Activated CD4-positive, alpha-beta T cell treated with anti-CD3 and anti-CD28 coated beads for 36 hours (primary cell): ENCODE results near the gene MYPN. TPM values are rescaled to one million over a fixed set of nuclear protein-coding genes. Genes with fewer than 3 reads are reported as not detected.
"Not testable (repeated sequence)": the region's sequence is repeated elsewhere in the genome, so short reads cannot be mapped to it uniquely, and the experiment has no call there.

Experiments used
- ATAC-seq: fragments of 200-7000 bp; cut with Tn5 transposase; one replicate; pipeline ENCODE4 v1.10.0; 2021; ENCODE audit warnings: mild to moderate bottlenecking, moderate library complexity
- CTCF ChIA-PET: fragments of 350-600 bp; sonication (Branson Sonifier 250); formaldehyde crosslinking; loops from one replicate; lab custom pipeline; 2021; ENCODE audit warnings: antibody characterized with exemption; lab: Charles Lee
- POLR2A ChIA-PET: fragments of 350-600 bp; sonication (Branson Sonifier 250); formaldehyde crosslinking; loops from one replicate; lab custom pipeline; 2021; ENCODE audit warnings: antibody characterized with exemption, inconsistent platforms; lab: Charles Lee
- DNase-seq: peaks from one replicate; pipeline ENCODE4 v3.0.0-alpha.2; 2020
- H3K27ac Mint-ChIP-seq: one replicate; pipeline ENCODE4 v1.8.0; 2021; ENCODE audit warnings: mixed read lengths
- H3K27me3 Mint-ChIP-seq: one replicate; pipeline ENCODE4 v1.8.0; 2021; ENCODE audit warnings: mixed read lengths
- H3K36me3 Mint-ChIP-seq: one replicate; pipeline ENCODE4 v1.8.0; 2021; ENCODE audit warnings: low read depth, mixed read lengths
- H3K4me1 Mint-ChIP-seq: one replicate; pipeline ENCODE4 v1.8.0; 2021; ENCODE audit warnings: mixed read lengths
- H3K4me3 Mint-ChIP-seq: one replicate; pipeline ENCODE4 v1.8.0; 2021; ENCODE audit warnings: mild to moderate bottlenecking, moderate library complexity, mixed read lengths
- H3K9me3 Mint-ChIP-seq: one replicate; pipeline ENCODE4 v1.8.0; 2021; ENCODE audit warnings: low read depth, mixed read lengths
- intact Hi-C, 2 experiments: fragments of 100-400 bp; cut with DNase I in 1 of 2; cut with micrococcal nuclease in 1 of 2; formaldehyde crosslinking; loops; one replicate each; pipeline versions ENCODE4 v1.14.2 to v1.15.1; 2022 to 2024; cut with DNase I, micrococcal nuclease
- total RNA-seq, 2 experiments: library from RNA; stranded (reverse); gene quantifications; one replicate each; pipeline ENCODE4 v1.2.3, GENCODE V29; 2021

The MYPN gene
- total RNA-seq, 2 experiments from 2014 or later: not detected

DNA sequence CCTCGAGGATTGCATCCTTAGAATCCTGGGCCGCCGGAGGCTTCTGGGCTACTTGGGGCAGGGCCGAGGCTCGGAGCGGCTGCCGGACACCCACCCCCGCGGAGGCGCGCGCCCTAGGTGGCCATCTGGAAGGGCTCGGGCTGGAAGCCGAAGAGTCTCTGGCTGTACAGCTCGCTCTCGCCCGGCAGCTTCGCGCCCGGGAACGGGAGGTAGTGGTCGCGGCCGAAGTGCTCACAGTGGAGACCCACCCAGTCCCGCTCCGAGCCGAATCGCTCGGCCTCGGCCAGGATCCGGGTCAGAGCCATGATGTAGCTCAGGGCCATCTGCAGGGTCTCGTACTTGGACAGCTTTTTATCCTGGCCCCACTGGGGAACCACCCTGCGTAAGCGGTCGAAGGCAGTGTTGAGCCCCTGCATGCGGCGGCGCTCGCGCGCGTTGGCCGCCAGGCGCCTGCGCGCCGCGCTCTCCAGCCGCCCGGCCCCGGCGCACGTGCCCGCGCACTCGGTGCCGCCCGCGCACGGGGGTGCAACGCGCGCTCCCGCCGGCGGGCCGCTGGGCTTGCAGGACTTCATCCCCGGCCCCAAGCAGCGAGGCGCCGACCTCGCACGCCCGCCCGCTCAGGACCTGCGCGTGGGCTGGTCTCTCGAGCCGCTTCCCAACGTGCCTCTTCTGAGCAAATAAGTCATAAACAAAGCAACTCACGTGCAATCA lies 122.0 kb downstream of the MYPN start:
- CTCF ChIA-PET: interaction anchor here (0.6 to 2.1 kb wide), 9 partner anchors 9 to 857 kb away, joined by 3 to 13 read pairs (median 3); partner anchors contain the start of gene SRGN

GRCh38 chr10:68231817-68232251 lies 122.5 kb downstream of the MYPN start, which contains the start of gene ATOH7:
TSS of gene ATOH7 (minus strand) at chr10:68232113. CDS start at chr10:68231677, 436 bp downstream.
- ChIA-PET CTCF (interaction anchor here (0.6 to 1.0 kb wide), 4 partner anchors 19 to 101 kb away, joined by 3 to 4 read pairs (median 3); partner anchors contain the start of genes HNRNPH3 and PBLD), POLR2A (no interaction called here)
- intact Hi-C loops: loop anchor here in 1 of 2 experiments (1.0 kb wide), 1 partner anchor 100 kb away; the partner anchor contains the start of genes HNRNPH3 and PBLD
- peaks cover 7% of the 10 kb centered on the region for H3K4me1 Mint-ChIP-seq
- ATAC-seq (no peak), DNase-seq (no peak)
- H3K27ac Mint-ChIP-seq: no peak within 1 kb of the TSS
- H3K4me3 Mint-ChIP-seq: peak within 1 kb of the TSS; percentile 65
- no peaks in the 10 kb centered on the region for H3K9me3 Mint-ChIP-seq
- peaks cover 37% of the 10 kb centered on the region for H3K27me3 Mint-ChIP-seq
- H3K36me3 Mint-ChIP-seq: no peaks in the 10 kb centered on the region

More for the DNA sequence above, 122.0 kb downstream of the MYPN start:
- intact Hi-C loops: loop anchor here in 1 of 2 experiments (1.0 kb wide), 1 partner anchor 101 kb away; the partner anchor contains the start of genes HNRNPH3 and PBLD
- no peak overlapping the region for H3K27ac Mint-ChIP-seq
- ATAC-seq (peak; percentile 90), DNase-seq (peak; percentile 63)
- H3K4me3 Mint-ChIP-seq: peak overlapping the region; percentile 65
- POLR2A ChIA-PET: no interaction called here
- H3K9me3 Mint-ChIP-seq: no peaks in the 10 kb centered on the region
- H3K36me3 Mint-ChIP-seq: no peaks in the 10 kb centered on the region
- peaks cover 37% of the 10 kb centered on the region for H3K27me3 Mint-ChIP-seq
- peaks cover 7% of the 10 kb centered on the region for H3K4me1 Mint-ChIP-seq

DNA sequence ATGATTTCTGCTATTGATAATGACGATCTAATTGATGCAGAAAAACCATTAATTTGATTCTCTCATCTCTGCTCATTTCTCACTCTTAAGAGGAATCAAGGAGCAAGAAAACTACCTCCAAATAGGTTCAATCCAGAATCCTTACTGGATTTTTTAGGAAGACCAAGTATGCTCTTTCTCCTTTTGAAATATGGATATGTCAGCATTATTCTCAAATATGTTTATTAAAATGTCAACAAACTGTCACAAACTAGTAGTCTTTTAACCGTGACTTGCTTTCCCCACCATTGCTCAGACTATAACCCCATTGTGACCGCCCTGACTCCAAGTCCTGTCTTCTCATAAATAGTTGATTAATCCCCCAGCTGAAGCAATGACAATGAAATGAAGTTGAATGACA lies 123.8 kb downstream of the MYPN start:
- ChIA-PET CTCF (interaction anchor here (1.2 kb wide), 1 partner anchor 378 kb away, joined by 4 read pairs; no protein-coding TSS in a partner anchor), POLR2A (no interaction called here)
- Mint-ChIP-seq H3K36me3 (no peaks in the 10 kb centered on the region), H3K4me1 (peaks cover 7% of the 10 kb centered on the region), H3K9me3 (no peaks in the 10 kb centered on the region), H3K27me3 (peaks cover 32% of the 10 kb centered on the region), H3K27ac (no peak overlapping the region), H3K4me3 (no peak overlapping the region)
- DNase-seq (no peak), ATAC-seq (no peak)
- intact Hi-C loops: no loop called here

DNA sequence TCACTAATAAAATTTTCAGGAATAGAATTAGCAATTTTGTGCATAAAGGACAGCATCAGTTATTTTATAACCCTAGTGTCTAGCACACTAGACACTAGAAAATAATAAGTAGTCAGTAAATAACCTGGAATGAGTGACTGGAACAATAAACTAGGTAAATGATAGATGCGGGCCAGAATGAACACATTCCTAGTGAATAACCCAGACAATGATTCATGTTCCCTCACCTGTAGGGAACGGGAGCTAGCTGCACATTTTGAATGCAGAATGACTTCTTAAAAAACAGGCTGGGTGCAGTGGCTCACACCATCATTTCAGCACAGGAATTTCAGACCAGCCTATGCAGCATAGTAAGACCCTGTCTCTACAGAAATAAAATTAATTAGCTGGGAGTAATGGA lies 125.8 kb downstream of the MYPN start:
- CTCF ChIA-PET: interaction anchor here (0.7 to 1.0 kb wide), 3 partner anchors 20 to 74 kb away, joined by 3 to 4 read pairs (median 4); no protein-coding TSS in a partner anchor
- H3K4me1 Mint-ChIP-seq: peaks cover 7% of the 10 kb centered on the region
- H3K27ac Mint-ChIP-seq: no peak overlapping the region
- no peaks in the 10 kb centered on the region for H3K9me3 Mint-ChIP-seq
- H3K36me3 Mint-ChIP-seq: no peaks in the 10 kb centered on the region
- no peak overlapping the region for H3K4me3 Mint-ChIP-seq
- POLR2A ChIA-PET: no interaction called here
- intact Hi-C loops: no loop called here
- peaks cover 22% of the 10 kb centered on the region for H3K27me3 Mint-ChIP-seq
- no peak for ATAC-seq
- no peak for DNase-seq

DNA sequence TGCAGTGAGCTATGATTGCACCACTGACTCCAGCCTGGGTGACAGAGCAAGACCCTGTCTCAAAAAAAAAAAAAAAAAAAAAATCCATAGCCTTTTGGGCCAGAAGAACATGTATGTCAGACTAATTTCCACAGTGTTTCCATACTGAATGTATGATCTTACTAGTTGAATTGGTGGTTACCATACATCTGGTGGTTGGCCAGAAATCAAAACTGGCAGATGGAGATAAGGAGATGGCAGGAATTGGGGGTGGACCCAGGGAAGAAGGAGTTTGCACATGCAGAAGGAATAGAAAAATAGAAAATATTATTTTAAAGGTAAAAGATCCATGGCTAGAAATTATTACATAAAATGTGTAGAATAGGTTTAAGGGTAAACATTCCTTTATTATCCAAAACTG lies 126.3 kb downstream of the MYPN start:
- intact Hi-C loops: no loop called here
- Mint-ChIP-seq H3K9me3 (no peaks in the 10 kb centered on the region), H3K27ac (no peak overlapping the region), H3K4me1 (peaks cover 7% of the 10 kb centered on the region), H3K27me3 (peaks cover 21% of the 10 kb centered on the region), H3K4me3 (no peak overlapping the region), H3K36me3 (no peaks in the 10 kb centered on the region)
- ATAC-seq (no peak), DNase-seq (no peak)
- CTCF ChIA-PET: interaction anchor here (0.7 to 1.0 kb wide), 4 partner anchors 21 to 79 kb away, joined by 3 to 4 read pairs (median 4); no protein-coding TSS in a partner anchor
- POLR2A ChIA-PET: no interaction called here

GRCh38 chr10:68237173-68237572 lies 127.9 kb downstream of the MYPN start:
- ChIA-PET POLR2A (interaction anchor here (0.6 kb wide), 1 partner anchor 57 kb away, joined by 5 read pairs; no protein-coding TSS in a partner anchor), CTCF (interaction anchor here (1.5 kb wide), 1 partner anchor 65 kb away, joined by 4 read pairs; no protein-coding TSS in a partner anchor)
- H3K27me3 Mint-ChIP-seq: peaks cover 12% of the 10 kb centered on the region
- no peak overlapping the region for H3K4me3 Mint-ChIP-seq
- H3K36me3 Mint-ChIP-seq: no peaks in the 10 kb centered on the region
- H3K9me3 Mint-ChIP-seq: no peaks in the 10 kb centered on the region
- intact Hi-C loops: no loop called here
- ATAC-seq (no peak), DNase-seq (no peak)
- H3K27ac Mint-ChIP-seq: no peak overlapping the region
- no peaks in the 10 kb centered on the region for H3K4me1 Mint-ChIP-seq

DNA sequence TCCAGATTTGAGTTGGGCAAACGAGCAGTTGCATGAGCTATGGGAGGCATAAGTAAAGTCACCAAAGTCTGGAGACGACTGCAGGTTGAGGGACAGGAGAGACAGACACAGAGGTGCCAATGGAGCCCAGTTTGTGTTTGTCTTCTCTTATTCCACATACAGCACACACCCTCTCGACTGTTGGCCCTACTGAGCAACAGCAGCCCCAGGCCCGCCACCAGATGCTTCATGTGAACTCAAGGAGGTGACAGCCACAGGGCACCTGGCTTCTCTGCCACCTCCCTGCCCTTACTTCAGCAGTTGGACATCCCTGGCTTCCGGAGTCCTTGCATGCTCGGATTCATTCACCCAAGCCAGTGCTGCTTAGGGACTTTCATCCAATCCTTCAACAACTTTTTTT lies 129.1 kb downstream of the MYPN start:
- no peak for ATAC-seq
- H3K4me3 Mint-ChIP-seq: no peak overlapping the region
- H3K4me1 Mint-ChIP-seq: no peaks in the 10 kb centered on the region

DNA sequence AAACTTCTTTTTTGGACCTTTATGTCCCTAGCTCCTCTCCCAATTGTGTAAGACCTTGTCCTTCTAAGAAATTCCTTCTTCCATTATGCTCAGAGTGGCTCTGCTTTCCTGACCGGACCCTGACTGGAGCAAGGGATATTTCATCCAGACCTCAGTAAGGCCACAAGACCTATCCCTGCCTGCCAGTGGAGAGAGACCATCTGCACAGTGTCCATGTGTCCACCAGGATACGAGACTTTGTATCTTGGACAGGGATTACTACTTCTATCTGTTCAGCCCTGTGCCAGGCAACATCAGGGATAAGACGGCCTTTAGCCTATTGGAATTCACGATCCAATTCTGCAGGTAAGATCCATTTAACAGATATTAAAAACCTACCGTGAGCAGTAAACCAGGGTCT lies 129.8 kb downstream of the MYPN start:
- no peak overlapping the region for H3K4me3 Mint-ChIP-seq
- ATAC-seq: no peak
- POLR2A ChIA-PET: no interaction called here
- no peaks in the 10 kb centered on the region for H3K9me3 Mint-ChIP-seq
- no peaks in the 10 kb centered on the region for H3K4me1 Mint-ChIP-seq
- H3K36me3 Mint-ChIP-seq: no peaks in the 10 kb centered on the region
- CTCF ChIA-PET: no interaction called here
- H3K27me3 Mint-ChIP-seq: no peaks in the 10 kb centered on the region
- H3K27ac Mint-ChIP-seq: no peak overlapping the region
- intact Hi-C loops: no loop called here
- DNase-seq: no peak

More for the DNA sequence above, 129.1 kb downstream of the MYPN start:
- POLR2A ChIA-PET: no interaction called here
- H3K27me3 Mint-ChIP-seq: peaks cover 6% of the 10 kb centered on the region
- H3K27ac Mint-ChIP-seq: no peak overlapping the region
- no peaks in the 10 kb centered on the region for H3K36me3 Mint-ChIP-seq
- H3K9me3 Mint-ChIP-seq: no peaks in the 10 kb centered on the region
- CTCF ChIA-PET: no interaction called here
- intact Hi-C loops: no loop called here
- no peak for DNase-seq

GRCh38 chr10:68239596-68240150 lies 130.4 kb downstream of the MYPN start:
- POLR2A ChIA-PET: no interaction called here
- Mint-ChIP-seq H3K4me1 (no peaks in the 10 kb centered on the region), H3K4me3 (no peak overlapping the region), H3K27me3 (no peaks in the 10 kb centered on the region), H3K36me3 (no peaks in the 10 kb centered on the region), H3K9me3 (no peaks in the 10 kb centered on the region), H3K27ac (no peak overlapping the region)
- DNase-seq (no peak), ATAC-seq (no peak)
- CTCF ChIA-PET: interaction anchor here (0.5 kb wide), 1 partner anchor 44 kb away, joined by 3 read pairs; no protein-coding TSS in a partner anchor
- intact Hi-C loops: no loop called here

GRCh38 chr10:68242051-68242450 lies 132.8 kb downstream of the MYPN start:
- Mint-ChIP-seq H3K27ac (no peak overlapping the region), H3K27me3 (no peaks in the 10 kb centered on the region), H3K4me1 (no peaks in the 10 kb centered on the region), H3K36me3 (no peaks in the 10 kb centered on the region), H3K4me3 (no peak overlapping the region), H3K9me3 (no peaks in the 10 kb centered on the region)
- DNase-seq (no peak), ATAC-seq (no peak)
- intact Hi-C loops: no loop called here
- CTCF ChIA-PET: no interaction called here
- POLR2A ChIA-PET: no interaction called here

- DNase-seq, intact Hi-C loops, ATAC-seq, H3K27ac Mint-ChIP-seq, POLR2A ChIA-PET, H3K36me3 Mint-ChIP-seq, H3K9me3 Mint-ChIP-seq, H3K27me3 Mint-ChIP-seq, H3K4me1 Mint-ChIP-seq, H3K4me3 Mint-ChIP-seq: not testable (repeated sequence)
- CTCF ChIA-PET: interaction anchor here (0.8 kb wide), 1 partner anchor 360 kb away, joined by 3 read pairs; no protein-coding TSS in a partner anchor
These were observed 137.1 kb downstream of the MYPN start for GRCh38 chr10:68246397-68246796.
